H1 (cell line): ENCODE results near the gene SLC16A9. TPM values are rescaled to one million over a fixed set of nuclear protein-coding genes. Genes with fewer than 3 reads are reported as not detected.

ENCODE experiments used
- CTCF ChIA-PET: fragments of 300-600 bp; sonication (Branson Sonifier 250); formaldehyde crosslinking; loops from one replicate; lab custom pipeline; 2021; ENCODE audit not compliant: partially characterized antibody; lab: Charles Lee
- POLR2A ChIA-PET: fragments of 300-600 bp; sonication (Branson Sonifier 250); formaldehyde crosslinking; loops from one replicate; lab custom pipeline; 2021; ENCODE audit warnings: inconsistent platforms; ENCODE audit not compliant: partially characterized antibody; lab: Charles Lee
- DNase-seq, 2 experiments: peaks; one replicate each; pipeline versions ENCODE4 v3.0.0 to v3.0.0-alpha.2; 2010 to 2022; ENCODE audit warnings: low spot score in 2 of 2, low read depth in 1 of 2, mixed read lengths in 1 of 2
- FAIRE-seq: peaks from 2 replicates; lab custom pipeline; 2011; peaks lifted over from hg19 to GRCh38; lab: Jason Lieb, UNC
- H2AFZ ChIP-seq: 2 replicates; pipeline ENCODE4 v1.8.1; 2012; ENCODE audit warnings: low read length, inconsistent platforms
- H2AK5ac ChIP-seq: 2 replicates; pipeline ENCODE4 v1.6.1; 2013; ENCODE audit warnings: low read depth, low read length
- H2BK120ac ChIP-seq: replicated peaks from 2 replicates; pipeline ENCODE3; 2013; ENCODE audit warnings: low read depth, low read length, inconsistent platforms
- H2BK12ac ChIP-seq: 2 replicates; pipeline ENCODE4 v1.6.1; 2013; ENCODE audit warnings: low read depth, low read length
- H2BK15ac ChIP-seq: 2 replicates; pipeline ENCODE4 v1.6.1; 2013; ENCODE audit warnings: low read length
- H2BK20ac ChIP-seq: 2 replicates; pipeline ENCODE4 v1.6.1; 2013; ENCODE audit warnings: low read length
- H2BK5ac ChIP-seq: 2 replicates; pipeline ENCODE4 v1.6.1; 2013; ENCODE audit warnings: low read depth, low read length
- H3K14ac ChIP-seq: 2 replicates; pipeline ENCODE4 v1.6.1; 2013; ENCODE audit warnings: inconsistent platforms; ENCODE audit not compliant: insufficient read length
- H3K18ac ChIP-seq: 2 replicates; pipeline ENCODE4 v1.6.1; 2013; ENCODE audit warnings: low read length; ENCODE audit errors: extremely low read depth
- H3K23ac ChIP-seq: 2 replicates; pipeline ENCODE4 v1.6.1; 2013; ENCODE audit warnings: inconsistent platforms; ENCODE audit not compliant: insufficient read length
- H3K23me2 ChIP-seq: 2 replicates; pipeline ENCODE4 v1.6.1; 2013; ENCODE audit warnings: low read depth, low read length
- H3K27ac ChIP-seq: 2 replicates; pipeline ENCODE4 v1.6.1; 2011; ENCODE audit warnings: low read depth, low read length, inconsistent platforms
- H3K27me3 ChIP-seq, 4 experiments: replicated peaks in 1 of 4; 1 replicate in 1 of 4; 2 replicates in 3 of 4; pipeline versions ENCODE4 v1.6.1 to v1.8.1; 2011 to 2013; ENCODE audit warnings: low read length in 3 of 4, mild to moderate bottlenecking in 3 of 4, inconsistent platforms in 2 of 4, mixed read lengths in 2 of 4, moderate library complexity in 1 of 4; ENCODE audit not compliant: control insufficient read depth in 3 of 4, insufficient read depth in 3 of 4; ENCODE audit errors: extremely low read depth in 1 of 4
- H3K36me3 ChIP-seq, 4 experiments: 2 replicates each; pipeline versions ENCODE4 v1.6.1 to v1.8.1; 2011 to 2013; ENCODE audit warnings: mild to moderate bottlenecking in 4 of 4, low read length in 3 of 4, moderate library complexity in 2 of 4, control low read depth in 1 of 4, inconsistent platforms in 1 of 4; ENCODE audit not compliant: insufficient read depth in 4 of 4, control insufficient read depth in 2 of 4
- H3K4ac ChIP-seq: replicated peaks from 2 replicates; pipeline ENCODE3; 2013; ENCODE audit warnings: low read length, low read depth, mixed read lengths, inconsistent platforms; ENCODE audit not compliant: insufficient read length
- H3K4me1 ChIP-seq, 4 experiments: replicated peaks in 1 of 4; 1 replicate in 1 of 4; 2 replicates in 3 of 4; pipeline versions ENCODE4 v1.6.1 to v1.8.1; 2011 to 2013; ENCODE audit warnings: low read length in 3 of 4, inconsistent platforms in 2 of 4, mixed read lengths in 1 of 4; ENCODE audit not compliant: insufficient read depth in 4 of 4, control insufficient read depth in 3 of 4
- H3K4me2 ChIP-seq, 2 experiments: 2 replicates each; pipeline versions ENCODE4 v1.6.1 to v1.8.1; 2011 to 2013; ENCODE audit warnings: low read depth in 2 of 2, low read length in 2 of 2, control low read depth in 1 of 2, inconsistent platforms in 1 of 2, mild to moderate bottlenecking in 1 of 2; ENCODE audit not compliant: insufficient read depth in 1 of 2
- H3K4me3 ChIP-seq, 4 experiments: fragments of 200-600, 300-600 bp in 1 of 4; sonication (generic), shearing (Covaris generic), sonication (Bioruptor Twin) in 1 of 4; 2 replicates each; pipeline versions ENCODE4 v1.5.1 to v1.8.1; 2011 to 2016; ENCODE audit warnings: low read length in 4 of 4, low read depth in 3 of 4, control low read depth in 2 of 4, inconsistent platforms in 2 of 4, mild to moderate bottlenecking in 2 of 4, mixed read lengths in 1 of 4, moderate library complexity in 1 of 4; ENCODE audit not compliant: insufficient read depth in 2 of 4; ENCODE audit errors: extremely low read depth in 1 of 4
- H3K56ac ChIP-seq: replicated peaks from 2 replicates; pipeline ENCODE3; 2013; ENCODE audit warnings: low read depth, mild to moderate bottlenecking, mixed read lengths, low read length, inconsistent platforms; ENCODE audit not compliant: insufficient read length
- H3K79me1 ChIP-seq: 2 replicates; pipeline ENCODE4 v1.6.1; 2013; ENCODE audit warnings: low read depth, low read length, control low read depth
- H3K79me2 ChIP-seq, 2 experiments: 2 replicates each; pipeline versions ENCODE4 v1.6.1 to v1.8.1; 2012 to 2013; ENCODE audit warnings: low read length in 2 of 2, mild to moderate bottlenecking in 2 of 2, inconsistent platforms in 1 of 2; ENCODE audit not compliant: insufficient read depth in 2 of 2, control insufficient read depth in 1 of 2
- H3K9ac ChIP-seq, 4 experiments: replicated peaks in 1 of 4; 1 replicate in 1 of 4; 2 replicates in 3 of 4; pipeline versions ENCODE4 v1.6.1 to v1.8.1; 2011 to 2013; ENCODE audit warnings: low read depth in 3 of 4, low read length in 3 of 4, control low read depth in 2 of 4, mild to moderate bottlenecking in 2 of 4, moderate library complexity in 2 of 4, inconsistent platforms in 1 of 4; ENCODE audit errors: extremely low read depth in 1 of 4
- H3K9me3 ChIP-seq, 2 experiments: 2 replicates each; pipeline versions ENCODE4 v1.6.1 to v1.8.1; 2012 to 2013; ENCODE audit warnings: mild to moderate bottlenecking in 2 of 2, moderate library complexity in 2 of 2, control low read depth in 1 of 2, inconsistent platforms in 1 of 2, low read depth in 1 of 2, low read length in 1 of 2, mixed read lengths in 1 of 2; ENCODE audit not compliant: insufficient read depth in 2 of 2
- H4K20me1 ChIP-seq, 2 experiments: replicated peaks in 1 of 2; 2 replicates each; pipeline versions ENCODE3 to v1.8.1; 2011 to 2013; ENCODE audit warnings: inconsistent platforms in 2 of 2, low read length in 2 of 2, mild to moderate bottlenecking in 1 of 2; ENCODE audit not compliant: insufficient read depth in 2 of 2, control insufficient read depth in 1 of 2
- H4K5ac ChIP-seq: 2 replicates; pipeline ENCODE4 v1.6.1; 2013; ENCODE audit warnings: low read length, low read depth, mixed read lengths, inconsistent platforms; ENCODE audit not compliant: insufficient read length
- H4K8ac ChIP-seq: 2 replicates; pipeline ENCODE4 v1.8.0; 2013; ENCODE audit warnings: mild to moderate bottlenecking, moderate library complexity, low read length, inconsistent platforms; ENCODE audit not compliant: insufficient read depth; ENCODE audit errors: extremely low read depth
- H4K91ac ChIP-seq: replicated peaks from 2 replicates; pipeline ENCODE3; 2013; ENCODE audit warnings: low read length, mixed read lengths, inconsistent platforms; ENCODE audit not compliant: insufficient read length
- CBX5 ChIP-seq: fragments of 300-800, 300-1000 bp; sonication (generic); IDR thresholded peaks from 2 replicates; pipeline ENCODE4 v1.7.1; 2016; ENCODE audit warnings: antibody characterized with exemption, low read length, low read depth
- CHD1 ChIP-seq: IDR thresholded peaks from 2 replicates; pipeline ENCODE4 v1.6.1; 2012; ENCODE audit warnings: low read depth, low read length, improper control_type of control experiment
- CTBP2 ChIP-seq: IDR thresholded peaks from 2 replicates; pipeline ENCODE4 v1.7.0; 2011; ENCODE audit warnings: borderline replicate concordance, mild to moderate bottlenecking, moderate library complexity, mixed read lengths, low read length; ENCODE audit not compliant: insufficient read depth, insufficient read length
- HDAC2 ChIP-seq, 2 experiments: fragments of 300-600 bp in 1 of 2; sonication (generic) in 1 of 2; IDR thresholded peaks; 2 replicates each; pipeline ENCODE4 v1.6.1; 2011 to 2012; ENCODE audit warnings: low read depth in 2 of 2, low read length in 2 of 2, mild to moderate bottlenecking in 2 of 2, moderate library complexity in 2 of 2, borderline replicate concordance in 1 of 2, inconsistent platforms in 1 of 2
- MAFK ChIP-seq: IDR thresholded peaks from 2 replicates; pipeline ENCODE4 v1.6.1; 2012; ENCODE audit warnings: low read depth, mild to moderate bottlenecking, improper control_type of control experiment, low read length
- SP1 ChIP-seq: IDR thresholded peaks from 2 replicates; pipeline ENCODE4 v1.6.1; 2011; ENCODE audit warnings: low read depth, low read length
- TBP ChIP-seq: IDR thresholded peaks from 2 replicates; pipeline ENCODE4 v1.6.1; 2011; ENCODE audit warnings: low read depth, low read length, improper control_type of control experiment
- ZNF274 ChIP-seq: IDR thresholded peaks from 2 replicates; pipeline ENCODE4 v1.7.0; 2012; ENCODE audit warnings: low read length, borderline replicate concordance; ENCODE audit errors: extremely low read depth
- WGBS, 2 experiments: shearing (Covaris generic) in 1 of 2; methylation state at CpG; one replicate each; pipeline versions ENCODE4 v1.1.6 to v1.1.7; 2013 to 2015; ENCODE audit warnings: low lambda C conversion rate in 2 of 2, mixed read lengths in 2 of 2, inconsistent platforms in 1 of 2, low coverage in 1 of 2, missing lambda C conversion rate in 1 of 2; ENCODE audit not compliant: insufficient replicate concordance in 2 of 2, insufficient coverage in 1 of 2, insufficient read length in 1 of 2; ENCODE audit errors: extremely low coverage in 1 of 2, missing lambda C conversion rate in 1 of 2; 5-methylcytosine and 5-hydroxymethylcytosine counted together
- polyA plus RNA-seq, 7 experiments: library from polyadenylated mRNA; depleted of rRNA in 3 of 7; stranded (reverse) in 5 of 7; unstranded in 2 of 7; fragments of >200 nt in 5 of 7; fragments of 200-250 nt in 2 of 7; gene quantifications; 1 replicate in 5 of 7; 2 replicates in 1 of 7; 4 replicates in 1 of 7; pipeline versions ENCODE4 v1.2.1 to v1.2.3, GENCODE V29; 2011 to 2013; ENCODE audit warnings: missing spikeins in 2 of 7, mixed read lengths in 2 of 7
- total RNA-seq: library from RNA; stranded (reverse); fragmentation: NEBNext Ultra II Directional; extraction: Animal tissue kit (Norgen Biotek cat#: 25700); gene quantifications from 2 replicates; pipeline ENCODE4 v1.2.1, GENCODE V29; 2021

Gene SLC16A9
- total and polyA plus RNA-seq, 2 of the 8 experiments (the other 6 are each of a cell fraction or from before 2014, with no cell fraction given) = 11.2 to 20.5 TPM

DNA sequence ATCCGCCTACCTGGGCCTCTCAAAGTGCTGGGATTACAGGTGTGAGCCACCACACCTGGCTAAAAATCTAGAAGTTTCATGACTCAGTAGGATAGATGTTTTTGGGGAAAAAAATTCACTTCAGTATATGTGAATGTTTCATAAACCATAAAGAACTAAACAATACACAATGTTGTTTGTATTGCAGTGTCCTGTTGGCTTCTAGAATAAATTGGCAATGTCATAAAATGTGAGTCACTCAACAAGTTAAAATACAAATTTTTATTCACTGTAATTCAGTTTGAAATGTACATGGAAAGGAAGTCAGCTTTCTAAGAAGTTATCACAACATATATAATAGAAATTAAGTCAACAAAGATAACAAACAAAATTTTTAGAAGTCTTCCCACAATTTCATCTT lies 27.1 kb upstream of the SLC16A9 start:
- Histone ChIP-seq H3K36me3 (no peaks in the 10 kb centered on the region), H3K27ac (no peak overlapping the region), H3K23ac (no peak overlapping the region), H4K91ac (no peak overlapping the region), H3K4me3 (no peak overlapping the region), H3K56ac (no peak overlapping the region), H3K27me3 (no peaks in the 10 kb centered on the region), H3K14ac (no peak overlapping the region), H4K8ac (no peak overlapping the region), H2BK12ac (no peak overlapping the region), H4K5ac (no peak overlapping the region), H3K4ac (no peak overlapping the region), H3K18ac (no peak overlapping the region), H4K20me1 (no peaks in the 10 kb centered on the region), H3K4me1 (no peaks in the 10 kb centered on the region), H3K9me3 (peaks cover 3 to 6% of the 10 kb centered on the region in 2 experiments; a peak in 3 of 4 replicates), H3K9ac (no peak overlapping the region), H2BK20ac (no peak overlapping the region), H3K79me1 (no peaks in the 10 kb centered on the region), H2BK5ac (no peak overlapping the region), H3K4me2 (no peak overlapping the region), H2BK120ac (no peak overlapping the region), H3K23me2 (no peaks in the 10 kb centered on the region), H2BK15ac (no peak overlapping the region), H2AK5ac (no peak overlapping the region), H2AFZ (no peak overlapping the region), H3K79me2 (no peaks in the 10 kb centered on the region)
- no peak for TF ChIP-seq SP1
- no peak for TF ChIP-seq CBX5
- no peak for TF ChIP-seq HDAC2 (IDR thresholded peaks at IDR 0.05; ENCODE audit: borderline replicate concordance in 1 of 2, low read depth in 2 of 2, low read length in 2 of 2)
- TF ChIP-seq MAFK = no peak
- TF ChIP-seq CTBP2 = no peak
- TF ChIP-seq ZNF274 = no peak
- TF ChIP-seq CHD1 = no peak
- TF ChIP-seq TBP = no peak
- POLR2A ChIA-PET = no interaction called here
- FAIRE-seq (no peak), DNase-seq (no peak)
- CTCF ChIA-PET = no interaction called here
- WGBS, 2 experiments = 88% methylated on average over 1 of the region's 1 CpG; no CpG with 5 or more reads in 1 of the 2 experiments
